ENCODE measurements around the gene PTPRG. TPM values are rescaled to one million over a fixed set of nuclear protein-coding genes. Genes with fewer than 3 reads are reported as not detected.

The PTPRG gene
- total RNA-seq, 1 experiment from 2014 or later, result 32.1 TPM

DNA sequence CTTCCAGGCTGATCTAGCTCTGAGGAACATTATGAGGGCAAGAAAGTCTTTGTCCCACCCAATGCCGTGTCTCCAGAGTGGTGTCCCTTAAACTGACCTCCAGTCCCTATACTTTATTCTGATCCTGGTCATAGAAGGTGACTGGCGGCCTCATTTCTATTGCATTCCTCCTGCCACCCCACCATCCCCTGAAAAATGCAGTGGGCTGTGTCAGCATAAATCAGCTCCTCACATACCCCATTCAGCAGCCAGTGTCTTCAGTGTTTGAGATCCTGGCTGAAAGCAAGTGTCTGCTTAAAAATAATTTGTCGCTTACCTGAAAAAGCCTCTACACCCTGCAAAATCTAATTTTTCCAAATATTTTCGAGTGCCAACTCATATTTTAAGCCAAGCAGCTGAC is 465.9 kb downstream of the PTPRG start:
- Histone ChIP-seq H3K9me2 (ENCODE audit: insufficient read depth) (no peaks in the 10 kb centered on the region), H3K9ac (ENCODE audit: low read length) (no peak overlapping the region), H3K36me3 (ENCODE audit: control insufficient read depth in 1 of 2, insufficient read depth in 2 of 2, low read length in 2 of 2) (no peaks in the 10 kb centered on the region), H3K79me2 (ENCODE audit: insufficient read depth, low read length) (no peaks in the 10 kb centered on the region), H2AFZ (ENCODE audit: low read depth, low read length, poor library complexity, severe bottlenecking) (no peak overlapping the region), H3K4me2 (ENCODE audit: low read length) (no peak overlapping the region), H3K9me3 (ENCODE audit: control insufficient read depth in 1 of 2, insufficient read depth in 1 of 2, low read depth in 1 of 2, low read length in 2 of 2) (no peaks in the 10 kb centered on the region), H3K27me3 (ENCODE audit: insufficient read depth, low read length) (no peaks in the 10 kb centered on the region), H4K20me1 (ENCODE audit: insufficient read depth) (no peaks in the 10 kb centered on the region), H3K4me3 (replicated peaks in 1 of 2; ENCODE audit: low read depth in 1 of 2, low read length in 2 of 2) (no peak overlapping the region), H3K4me1 (ENCODE audit: control insufficient read depth in 1 of 2, insufficient read depth in 2 of 2, low read length in 2 of 2) (no peaks in the 10 kb centered on the region), H3K27ac (ENCODE audit: low read depth, low read length) (no peak overlapping the region)
- ATAC-seq, result no peak
- no TSS peak for BruUV-seq (replicated peaks)
- no peak for DNase-seq (ENCODE audit: low read depth, low spot score)
- TF ChIP-seq SRF (IDR thresholded peaks at IDR 0.05; ENCODE audit: low read depth) (no peak), ZFX (IDR thresholded peaks at IDR 0.05) (no peak), RAD21 (IDR thresholded peaks at IDR 0.05; ENCODE audit: low read depth) (no peak), CBX3 (IDR thresholded peaks at IDR 0.05; ENCODE audit: low read depth) (no peak), EGR1 (IDR thresholded peaks at IDR 0.05; ENCODE audit: low read depth) (no peak), EZH2 (IDR thresholded peaks at IDR 0.05) (no peak), SIN3A (IDR thresholded peaks at IDR 0.05; ENCODE audit: low read depth) (no peak), JUND (IDR thresholded peaks at IDR 0.05) (no peak)
- TF ChIP-seq, protein P1, sequence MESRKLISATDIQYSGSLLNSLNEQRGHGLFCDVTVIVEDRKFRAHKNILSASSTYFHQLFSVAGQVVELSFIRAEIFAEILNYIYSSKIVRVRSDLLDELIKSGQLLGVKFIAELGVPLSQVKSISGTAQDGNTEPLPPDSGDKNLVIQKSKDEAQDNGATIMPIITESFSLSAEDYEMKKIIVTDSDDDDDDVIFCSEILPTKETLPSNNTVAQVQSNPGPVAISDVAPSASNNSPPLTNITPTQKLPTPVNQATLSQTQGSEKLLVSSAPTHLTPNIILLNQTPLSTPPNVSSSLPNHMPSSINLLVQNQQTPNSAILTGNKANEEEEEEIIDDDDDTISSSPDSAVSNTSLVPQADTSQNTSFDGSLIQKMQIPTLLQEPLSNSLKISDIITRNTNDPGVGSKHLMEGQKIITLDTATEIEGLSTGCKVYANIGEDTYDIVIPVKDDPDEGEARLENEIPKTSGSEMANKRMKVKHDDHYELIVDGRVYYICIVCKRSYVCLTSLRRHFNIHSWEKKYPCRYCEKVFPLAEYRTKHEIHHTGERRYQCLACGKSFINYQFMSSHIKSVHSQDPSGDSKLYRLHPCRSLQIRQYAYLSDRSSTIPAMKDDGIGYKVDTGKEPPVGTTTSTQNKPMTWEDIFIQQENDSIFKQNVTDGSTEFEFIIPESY (IDR thresholded peaks at IDR 0.05; ENCODE audit: extremely low read depth, insufficient replicate concordance, low read length), result no peak
- ChIA-PET POLR2A (no interaction called here), RAD21 (ENCODE audit: low non-redundant PET in 1 of 2, low total read pairs in 2 of 2, uncharacterized antibody in 2 of 2, unreplicated experiment in 2 of 2) (no interaction called here), CTCF (no interaction called here)
- intact Hi-C loops (cut with micrococcal nuclease), result no loop called here

DNA sequence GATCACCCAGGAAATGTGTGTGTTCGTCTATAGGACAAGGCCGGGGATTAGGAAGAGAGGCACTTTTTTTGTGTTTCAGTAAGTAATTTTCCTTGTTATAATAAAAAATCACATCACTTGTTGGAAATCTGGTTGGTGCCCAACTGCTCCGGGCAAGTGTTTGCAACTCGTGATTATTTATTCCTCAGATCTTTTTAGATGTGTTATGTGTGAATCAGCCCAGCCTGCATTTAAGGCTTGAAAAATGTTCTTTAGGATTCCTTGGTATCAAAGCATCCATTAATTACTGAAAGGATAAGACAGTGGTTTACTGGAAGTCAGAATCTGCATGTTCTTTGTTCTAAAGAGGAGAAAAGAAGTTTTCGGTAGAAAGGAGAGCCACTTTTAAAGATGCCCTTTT is 466.4 kb downstream of the PTPRG start:
- Histone ChIP-seq H4K20me1 (ENCODE audit: insufficient read depth) (no peaks in the 10 kb centered on the region), H2AFZ (ENCODE audit: low read depth, low read length, poor library complexity, severe bottlenecking) (no peak overlapping the region), H3K36me3 (ENCODE audit: control insufficient read depth in 1 of 2, insufficient read depth in 2 of 2, low read length in 2 of 2) (no peaks in the 10 kb centered on the region), H3K4me1 (ENCODE audit: control insufficient read depth in 1 of 2, insufficient read depth in 2 of 2, low read length in 2 of 2) (no peaks in the 10 kb centered on the region), H3K79me2 (ENCODE audit: insufficient read depth, low read length) (no peaks in the 10 kb centered on the region), H3K4me2 (ENCODE audit: low read length) (no peak overlapping the region), H3K27me3 (ENCODE audit: insufficient read depth, low read length) (no peaks in the 10 kb centered on the region), H3K9me2 (ENCODE audit: insufficient read depth) (no peaks in the 10 kb centered on the region), H3K9me3 (ENCODE audit: control insufficient read depth in 1 of 2, insufficient read depth in 1 of 2, low read depth in 1 of 2, low read length in 2 of 2) (no peaks in the 10 kb centered on the region), H3K27ac (ENCODE audit: low read depth, low read length) (no peak overlapping the region), H3K4me3 (replicated peaks in 1 of 2; ENCODE audit: low read depth in 1 of 2, low read length in 2 of 2) (no peak overlapping the region), H3K9ac (ENCODE audit: low read length) (no peak overlapping the region)
- RAD21 ChIA-PET (ENCODE audit: low non-redundant PET in 1 of 2, low total read pairs in 2 of 2, uncharacterized antibody in 2 of 2, unreplicated experiment in 2 of 2), result no interaction called here
- CTCF ChIA-PET, result no interaction called here
- no peak for DNase-seq (ENCODE audit: low read depth, low spot score)
- POLR2A ChIA-PET, result no interaction called here
- TF ChIP-seq, protein P2, sequence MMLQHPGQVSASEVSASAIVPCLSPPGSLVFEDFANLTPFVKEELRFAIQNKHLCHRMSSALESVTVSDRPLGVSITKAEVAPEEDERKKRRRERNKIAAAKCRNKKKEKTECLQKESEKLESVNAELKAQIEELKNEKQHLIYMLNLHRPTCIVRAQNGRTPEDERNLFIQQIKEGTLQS (IDR thresholded peaks at IDR 0.05), result no peak
- TF ChIP-seq YY1 (IDR thresholded peaks at IDR 0.05; ENCODE audit: extremely low read depth, insufficient replicate concordance, low read depth, low read length) (no peak), SIN3A (IDR thresholded peaks at IDR 0.05; ENCODE audit: low read depth) (no peak), CEBPB (IDR thresholded peaks at IDR 0.05; ENCODE audit: low read depth) (no peak)
- TF ChIP-seq, protein P1 (IDR thresholded peaks at IDR 0.05; ENCODE audit: extremely low read depth, insufficient replicate concordance, low read length), result no peak
- no peak for ATAC-seq
- no TSS peak for BruUV-seq (replicated peaks)
- intact Hi-C loops (cut with micrococcal nuclease), result no loop called here
